ENCODE results near the gene SELPLG.

- TF ChIP-seq, protein P1, sequence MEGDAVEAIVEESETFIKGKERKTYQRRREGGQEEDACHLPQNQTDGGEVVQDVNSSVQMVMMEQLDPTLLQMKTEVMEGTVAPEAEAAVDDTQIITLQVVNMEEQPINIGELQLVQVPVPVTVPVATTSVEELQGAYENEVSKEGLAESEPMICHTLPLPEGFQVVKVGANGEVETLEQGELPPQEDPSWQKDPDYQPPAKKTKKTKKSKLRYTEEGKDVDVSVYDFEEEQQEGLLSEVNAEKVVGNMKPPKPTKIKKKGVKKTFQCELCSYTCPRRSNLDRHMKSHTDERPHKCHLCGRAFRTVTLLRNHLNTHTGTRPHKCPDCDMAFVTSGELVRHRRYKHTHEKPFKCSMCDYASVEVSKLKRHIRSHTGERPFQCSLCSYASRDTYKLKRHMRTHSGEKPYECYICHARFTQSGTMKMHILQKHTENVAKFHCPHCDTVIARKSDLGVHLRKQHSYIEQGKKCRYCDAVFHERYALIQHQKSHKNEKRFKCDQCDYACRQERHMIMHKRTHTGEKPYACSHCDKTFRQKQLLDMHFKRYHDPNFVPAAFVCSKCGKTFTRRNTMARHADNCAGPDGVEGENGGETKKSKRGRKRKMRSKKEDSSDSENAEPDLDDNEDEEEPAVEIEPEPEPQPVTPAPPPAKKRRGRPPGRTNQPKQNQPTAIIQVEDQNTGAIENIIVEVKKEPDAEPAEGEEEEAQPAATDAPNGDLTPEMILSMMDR (IDR thresholded peaks at IDR 0.05; ENCODE audit: borderline replicate concordance, extremely low read depth, low read length, poor library complexity, severe bottlenecking) = no peak
- no peak for TF ChIP-seq EZH2 (IDR thresholded peaks at IDR 0.05; ENCODE audit: borderline replicate concordance, low read depth, low read length, severe bottlenecking)
Observed at GRCh38 chr12:108583991-108584390, 49.7 kb downstream of the SELPLG start.
